ENCODE results near the gene PELI3.

GRCh38 chr11:66462911-66463310, 3.8 kb upstream of the PELI3 start:
- TF ChIP-seq CTCF (IDR thresholded peaks at IDR 0.05) (no peak), EZH2 (IDR thresholded peaks at IDR 0.05) (no peak), EZH2phosphoT487 (IDR thresholded peaks at IDR 0.05) (no peak)
